Ovary (tissue), 9 donors: Measurements from ENCODE around the gene ANO2. TPM values are rescaled to one million over a fixed set of nuclear protein-coding genes. Genes with fewer than 3 reads are reported as not detected.

Source experiments
- DNase-seq, 5 donors: peaks; one replicate each; pipeline ENCODE4 v3.0.0-alpha.2; 2019 to 2020
- H3K27ac ChIP-seq, 2 donors: fragments of 200-600 bp; one replicate each; pipeline versions ENCODE4 v1.5.1 to v1.8.0; 2019 to 2022
- H3K27me3 ChIP-seq: fragments of 200-600 bp; one replicate; pipeline ENCODE4 v1.8.0; 2022
- H3K36me3 ChIP-seq: fragments of 200-600 bp; sonication (generic); one replicate; pipeline ENCODE4 v1.5.1; 2019
- H3K4me1 ChIP-seq: one replicate; pipeline ENCODE4 v1.8.1; 2013; ENCODE audit warnings: mild to moderate bottlenecking, moderate library complexity; ENCODE audit not compliant: insufficient read depth
- H3K4me3 ChIP-seq: fragments of 200-600 bp; sonication (generic); one replicate; pipeline ENCODE4 v1.5.1; 2017
- H3K9me3 ChIP-seq, 2 donors: fragments of 200-600 bp in 1 of 2; sonication (generic) in 1 of 2; one replicate each; pipeline versions ENCODE4 v1.5.1 to v1.8.1; 2013 to 2019; ENCODE audit warnings: mild to moderate bottlenecking in 1 of 2, moderate library complexity in 1 of 2
- CTCF ChIP-seq, 3 donors: fragments of 450-650 bp in 2 of 3; fragments of 200-600 bp in 1 of 3; IDR thresholded peaks; one replicate each; pipeline versions ENCODE4 v1.5.1 to v1.8.0; 2016 to 2022; ENCODE audit warnings: antibody characterized with exemption in 3 of 3, mild to moderate bottlenecking in 1 of 3
- EP300 ChIP-seq: sonication (generic); formaldehyde crosslinking; IDR thresholded peaks from one replicate; pipeline ENCODE4 v1.6.1; 2017; ENCODE audit warnings: antibody characterized with exemption
- POLR2A ChIP-seq: fragments of 450-650 bp; IDR thresholded peaks from one replicate; pipeline ENCODE4 v1.6.1; 2017; ENCODE audit warnings: antibody characterized with exemption, mild to moderate bottlenecking, moderate library complexity
- WGBS, 3 donors: extraction: QIAGEN DNeasy Blood & Tissue Kit in 1 of 3; methylation state at CpG; one replicate each; pipeline versions ENCODE4 v1.1.5 to v1.1.7; 2013 to 2017; 5-methylcytosine and 5-hydroxymethylcytosine counted together
- intact Hi-C, 4 donors: fragments of 100-400 bp; cut with DNase I; formaldehyde crosslinking; loops; one replicate each; pipeline versions ENCODE4 v1.11.0 to v1.15.1; 2022 to 2023
- polyA plus RNA-seq, 2 donors: library from polyadenylated mRNA; stranded (reverse); fragments of 200-250 nt in 1 of 2; fragments of 350-450 nt in 1 of 2; fragmentation: Illumina TruSeq in 1 of 2; extraction: RNeasy Lipid Tissue Mini Kit (QIAGEN cat#74804) in 1 of 2; gene quantifications; one replicate each; pipeline ENCODE4 v1.2.3, GENCODE V29; 2013 to 2014
- total RNA-seq, 7 donors: library from RNA; depleted of rRNA in 2 of 7; stranded (reverse); fragments of >200 nt in 2 of 7; fragmentation: NEBNext Ultra II Directional in 3 of 7; extraction: Animal tissue kit (Norgen Biotek cat#: 25700) in 3 of 7; gene quantifications; one replicate each; pipeline versions ENCODE4 v1.1.0 to v1.2.4, GENCODE V29; 2016 to 2023
- donor health status: DM: no; HTN: no; CAD: no; lungs with moderate emphysema.
- donor health status: DM: no; HTN: no; CAD: no.
- donor health status: Bipolar disorder and iron deficiency.
- donor health status: DM: yes; HTN: yes; CAD: no.
- donor health status: DM: no; HTN: no; CAD: no.
- donor health status: DM: yes; HTN: yes; CAD: no.

Gene ANO2
- total and polyA plus RNA-seq, 9 donors: 3.0 to 6.7 (median 3.3) TPM

- DNase-seq: no peak
These were observed 426.3 kb downstream of the ANO2 start for GRCh38 chr12:5518584-5519365.

GRCh38 chr12:5516371-5517241, 428.5 kb downstream of the ANO2 start:
- intact Hi-C loops: no loop called here
- WGBS, 3 donors: 87 to 92% (median 91%) methylated on average over 8 of the region's 8 CpGs

More at GRCh38 chr12:5518584-5519365, 426.3 kb downstream of the ANO2 start:
- H3K9me3 ChIP-seq: no peaks in the 10 kb centered on the region
- H3K4me1 ChIP-seq: no peaks in the 10 kb centered on the region
- TF ChIP-seq POLR2A: no peak
- no peak for TF ChIP-seq CTCF (IDR thresholded peaks at IDR 0.05)
- TF ChIP-seq EP300: no peak
- no peaks in the 10 kb centered on the region for H3K36me3 ChIP-seq
- intact Hi-C loops: no loop called here
- 65 to 79% (median 65%) methylated on average over 8 of the region's 8 CpGs for WGBS, 3 donors
- no peaks in the 10 kb centered on the region for H3K27me3 ChIP-seq
- no peak overlapping the region for H3K27ac ChIP-seq
- no peak overlapping the region for H3K4me3 ChIP-seq

GRCh38 chr12:5515458-5515857, 429.6 kb downstream of the ANO2 start:
- H3K36me3 ChIP-seq: no peaks in the 10 kb centered on the region
- no peak for DNase-seq
- no peak for TF ChIP-seq POLR2A
- 95 to 100% (median 98%) methylated on average over 1 of the region's 1 CpG for WGBS, 3 donors
- H3K27ac ChIP-seq: no peak overlapping the region
- no peaks in the 10 kb centered on the region for H3K27me3 ChIP-seq
- intact Hi-C loops: no loop called here
- H3K4me1 ChIP-seq: peaks cover 10% of the 10 kb centered on the region
- no peak overlapping the region for H3K4me3 ChIP-seq
- no peaks in the 10 kb centered on the region for H3K9me3 ChIP-seq

More at GRCh38 chr12:5516371-5517241, 428.5 kb downstream of the ANO2 start:
- Histone ChIP-seq H3K36me3 (no peaks in the 10 kb centered on the region), H3K4me1 (peaks cover 10% of the 10 kb centered on the region), H3K27ac (no peak overlapping the region), H3K4me3 (no peak overlapping the region), H3K27me3 (no peaks in the 10 kb centered on the region), H3K9me3 (no peaks in the 10 kb centered on the region)
- no peak for TF ChIP-seq EP300
- TF ChIP-seq POLR2A: no peak
- TF ChIP-seq CTCF (IDR thresholded peaks at IDR 0.05): no peak
- DNase-seq: no peak

GRCh38 chr12:5514545-5514944, 430.5 kb downstream of the ANO2 start:
- Histone ChIP-seq H3K27me3 (no peaks in the 10 kb centered on the region), H3K27ac (no peak overlapping the region), H3K36me3 (no peaks in the 10 kb centered on the region), H3K4me1 (peaks cover 10% of the 10 kb centered on the region), H3K4me3 (no peak overlapping the region), H3K9me3 (no peaks in the 10 kb centered on the region)
- 88 to 93% (median 93%) methylated on average over 4 of the region's 4 CpGs for WGBS, 3 donors
- intact Hi-C loops: loop anchor here in 2 of 4 donors (5.0 kb wide), 1 partner anchor 82 kb away; the partner anchor contains the start of gene NTF3 (in 2 of the 2)
- TF ChIP-seq POLR2A: no peak
- no peak for TF ChIP-seq EP300
- TF ChIP-seq CTCF (IDR thresholded peaks at IDR 0.05): no peak
- peak in 1 of 5 donors; percentile 4 for DNase-seq
